ENCODE data around the gene CHSY1.

DNA sequence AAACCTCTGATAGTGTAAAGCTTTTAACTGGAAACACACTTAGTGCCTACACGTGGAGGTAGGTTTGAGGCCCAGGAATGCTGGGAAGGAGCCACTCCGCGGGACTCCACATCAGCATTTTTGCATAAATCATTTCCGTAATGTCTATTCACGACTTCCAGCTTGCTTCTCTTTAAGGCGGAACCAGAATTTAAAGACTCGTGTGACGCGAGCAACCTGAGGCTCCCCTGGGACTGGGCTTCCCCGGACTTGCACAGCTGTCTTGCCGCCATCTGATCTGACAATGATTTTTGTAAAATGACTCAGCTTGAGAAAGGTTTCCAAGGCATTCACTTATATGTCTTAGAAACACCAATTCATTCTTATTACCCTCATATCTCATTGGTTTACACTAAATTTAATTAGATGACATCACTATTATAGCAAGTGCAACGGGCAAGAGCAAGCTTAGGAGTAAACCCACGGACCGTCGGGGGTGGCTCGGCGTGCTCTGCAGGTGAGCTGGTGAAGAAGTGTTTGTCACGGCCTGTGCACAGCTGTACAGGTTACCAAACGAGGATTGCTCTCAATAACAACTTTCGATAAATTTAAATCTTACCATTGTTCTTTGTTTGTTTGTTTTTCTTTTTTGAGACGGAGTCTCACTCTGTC lies 95.2 kb downstream of the CHSY1 start:
- TF ChIP-seq CTCF (IDR thresholded peaks at IDR 0.05) (no peak), EZH2 (IDR thresholded peaks at IDR 0.05) (no peak)

Measured in neural progenitor cell (in vitro differentiated cells).